Measurements from ENCODE around the gene PRPH.

Gene PRPH

DNA sequence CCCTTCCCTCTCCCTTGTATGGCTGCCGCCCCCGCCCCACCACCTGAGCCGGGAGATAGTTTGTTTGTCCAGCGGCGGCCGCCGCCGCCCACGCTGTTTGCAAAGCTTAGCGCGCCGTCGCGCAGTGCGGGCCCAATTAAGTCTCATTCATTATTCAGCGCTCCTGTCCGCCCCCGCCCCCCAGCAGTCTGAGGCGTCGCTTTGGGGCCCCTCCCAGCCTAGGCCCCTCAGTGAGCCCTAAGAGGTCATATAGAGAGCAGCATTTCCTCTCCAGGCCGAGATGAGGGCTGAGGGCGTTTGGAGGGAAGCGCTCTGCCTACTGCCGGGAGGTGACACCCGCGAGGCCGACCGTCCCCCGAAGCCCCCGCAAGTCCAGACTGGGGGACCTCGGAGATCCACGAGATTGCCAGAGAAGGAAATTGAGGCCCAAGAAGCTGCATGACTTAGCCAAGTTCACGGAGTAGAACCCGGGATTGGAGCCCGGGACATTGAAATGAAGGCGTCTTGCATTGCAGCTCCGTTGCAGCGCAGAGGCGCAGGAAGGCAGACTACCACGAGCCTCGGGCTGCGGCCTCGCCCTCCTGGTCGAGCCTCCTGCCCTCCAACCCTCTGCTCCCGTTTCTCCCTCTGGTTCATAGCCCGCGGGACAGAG is 51.8 kb downstream of the PRPH start, which contains the start of gene DNAJC22:
DNAJC22 (plus strand) TSS at position 230 of the 652 bp plus-strand sequence. CDS start 1,985 bp downstream, outside the sequence.
- no peak for DNase-seq (ENCODE audit: low spot score)

DNA sequence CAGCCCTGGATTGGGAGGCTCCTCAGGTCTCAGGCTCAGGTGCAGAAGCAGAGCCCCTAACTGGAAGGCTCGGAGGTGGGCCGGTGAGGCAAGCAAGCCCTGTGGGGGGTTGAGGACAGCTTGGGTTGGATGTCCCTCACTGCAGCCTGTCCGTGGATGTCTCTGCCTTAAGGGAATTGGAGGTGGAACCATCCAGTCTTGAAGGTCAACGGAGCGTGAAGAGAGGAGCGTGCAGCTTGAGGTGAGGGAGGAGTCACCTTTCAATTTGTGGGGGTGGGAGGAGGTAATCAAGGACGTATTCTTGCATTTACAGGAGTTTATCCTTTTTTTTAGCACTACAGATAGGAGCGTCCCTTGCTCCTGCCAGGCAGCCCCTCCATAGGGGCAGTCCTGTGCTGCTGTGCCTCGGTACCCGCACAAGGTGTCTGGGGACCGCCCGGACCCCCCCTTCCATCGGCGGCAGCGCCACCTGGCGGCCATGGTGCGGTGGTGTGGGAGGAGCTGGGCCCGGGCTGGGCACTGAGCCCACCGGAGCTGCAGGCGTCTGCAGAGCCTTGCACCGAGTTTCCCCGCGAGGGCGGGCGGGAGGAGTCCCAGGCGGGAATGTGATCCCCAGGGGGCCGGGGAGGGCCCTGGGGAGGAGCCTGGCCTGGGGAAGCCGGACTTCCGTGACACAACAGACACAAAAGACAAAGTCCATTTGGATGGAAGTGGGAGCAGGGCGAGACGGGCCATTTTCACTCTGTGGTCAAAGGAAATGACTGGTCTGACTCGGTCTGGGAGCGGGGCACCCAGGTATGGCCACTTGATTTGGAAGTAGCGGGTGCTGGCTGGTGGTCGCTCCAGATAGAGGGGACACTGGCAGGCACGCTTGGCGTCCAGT is 52.6 kb downstream of the PRPH start:
- peak; percentile 89 for DNase-seq (ENCODE audit: low spot score)
